HepG2 (cell line): ENCODE results near the gene KANSL1.

Source experiments
- MYC ChIP-seq: sonication (generic); formaldehyde crosslinking; IDR thresholded peaks from 2 replicates; pipeline ENCODE4 v1.9.0; 2021; ENCODE audit warnings: missing genetic modification reagents, borderline replicate concordance
- NFIC ChIP-seq: IDR thresholded peaks from 2 replicates; pipeline ENCODE4 v1.6.1; 2012; ENCODE audit warnings: mild to moderate bottlenecking, low read length, inconsistent platforms
- POLR2A ChIP-seq, 2 experiments: IDR thresholded peaks; 2 replicates each; pipeline ENCODE4 v1.6.1; 2011; ENCODE audit warnings: low read depth in 2 of 2, low read length in 2 of 2, mild to moderate bottlenecking in 1 of 2, moderate library complexity in 1 of 2; ENCODE audit not compliant: insufficient read depth in 1 of 2
- RAD21 ChIP-seq: fragments of 450-650 bp; formaldehyde crosslinking; IDR thresholded peaks from 2 replicates; pipeline ENCODE4 v1.5.0; 2020; ENCODE audit warnings: mild to moderate bottlenecking
- RELA ChIP-seq: sonication (generic); formaldehyde crosslinking; IDR thresholded peaks from 2 replicates; pipeline ENCODE4 v1.4.0; 2020; ENCODE audit warnings: missing genetic modification reagents
- SUZ12 ChIP-seq: fragments of 150-350 bp; IDR thresholded peaks from 2 replicates; pipeline ENCODE4 v1.6.1; 2014; ENCODE audit warnings: low read depth, low read length
- ZFP37 ChIP-seq: sonication (generic); formaldehyde crosslinking; IDR thresholded peaks from 2 replicates; pipeline ENCODE4 v1.4.0; 2020; ENCODE audit warnings: missing genetic modification reagents, borderline replicate concordance
- ZNF143 ChIP-seq: sonication (generic); formaldehyde crosslinking; IDR thresholded peaks from 2 replicates; pipeline ENCODE4 v1.4.0; 2020; ENCODE audit warnings: missing genetic modification reagents
- ZNF282 ChIP-seq: fragments of 450-650 bp; IDR thresholded peaks from 2 replicates; pipeline ENCODE4 v1.6.1; 2018; ENCODE audit not compliant: partially characterized antibody
- ZNF709 ChIP-seq: sonication (generic); formaldehyde crosslinking; IDR thresholded peaks from 2 replicates; pipeline ENCODE4 v1.5.0; 2020; ENCODE audit warnings: mild to moderate bottlenecking, missing genetic modification reagents
- ZNF766 ChIP-seq: sonication (generic); formaldehyde crosslinking; IDR thresholded peaks from 2 replicates; pipeline ENCODE4 v1.5.0; 2020; ENCODE audit warnings: missing genetic modification reagents, borderline replicate concordance
- TF ChIP-seq, protein P1 (sequence below): conservative IDR thresholded peaks from 2 replicates; pipeline ENCODE4 v1.6.1; 2018; ENCODE audit warnings: missing genetic modification reagents

- TF ChIP-seq POLR2A (IDR thresholded peaks at IDR 0.05; ENCODE audit: insufficient read depth in 1 of 2, low read depth in 2 of 2, low read length in 2 of 2) (no peak), MYC (CRISPR knock-in tag) (no peak), ZNF143 (no peak), ZFP37 (CRISPR knock-in tag) (no peak), RELA (no peak), SUZ12 (no peak), ZNF282 (no peak), RAD21 (CRISPR knock-in tag) (no peak), ZNF766 (CRISPR knock-in tag) (no peak), ZNF709 (CRISPR knock-in tag) (no peak), NFIC (no peak)
- TF ChIP-seq, protein P1, sequence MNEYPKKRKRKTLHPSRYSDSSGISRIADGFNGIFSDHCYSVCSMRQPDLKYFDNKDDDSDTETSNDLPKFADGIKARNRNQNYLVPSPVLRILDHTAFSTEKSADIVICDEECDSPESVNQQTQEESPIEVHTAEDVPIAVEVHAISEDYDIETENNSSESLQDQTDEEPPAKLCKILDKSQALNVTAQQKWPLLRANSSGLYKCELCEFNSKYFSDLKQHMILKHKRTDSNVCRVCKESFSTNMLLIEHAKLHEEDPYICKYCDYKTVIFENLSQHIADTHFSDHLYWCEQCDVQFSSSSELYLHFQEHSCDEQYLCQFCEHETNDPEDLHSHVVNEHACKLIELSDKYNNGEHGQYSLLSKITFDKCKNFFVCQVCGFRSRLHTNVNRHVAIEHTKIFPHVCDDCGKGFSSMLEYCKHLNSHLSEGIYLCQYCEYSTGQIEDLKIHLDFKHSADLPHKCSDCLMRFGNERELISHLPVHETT (CRISPR knock-in tag), result no peak
Observed at GRCh38 chr17:46035112-46035818, 158.0 kb downstream of the KANSL1 start.
